Right ventricle myocardium superior (tissue), 1 donor: ENCODE measurements around the gene NOL8. TPM values are rescaled to one million over a fixed set of nuclear protein-coding genes. Genes with fewer than 3 reads are reported as not detected.

Experiments used
- ATAC-seq: fragments of 200-7000 bp; cut with Tn5 transposase; one replicate; pipeline ENCODE4 v1.9.1; 2020; ENCODE audit warnings: mild to moderate bottlenecking; ENCODE audit not compliant: poor library complexity
- DNase-seq: peaks from one replicate; pipeline ENCODE4 v3.0.0-alpha.2; 2020
- intact Hi-C: fragments of 100-400 bp; cut with DNase I; formaldehyde crosslinking; loops from one replicate; pipeline ENCODE4 v1.11.2; 2022
- microRNA-seq: library from miRNA; unstranded; fragments of <30 nt; microRNA quantifications from one replicate; pipeline ENCODE4 v1.2.0, GENCODE V29; 2020
- total RNA-seq: library from RNA; stranded (reverse); fragmentation: NEBNext Ultra II Directional; extraction: Animal tissue kit (Norgen Biotek cat#: 25700); gene quantifications from one replicate; pipeline ENCODE4 v1.2.1, GENCODE V29; 2021
- donor health status: DM: no; HTN: yes; CAD: no; lungs with severe emphysema.

Gene NOL8
- total RNA-seq, 1 donor from 2014 or later, result 12.4 TPM

GRCh38 chr9:92289708-92290390 is 35.3 kb downstream of the NOL8 start:
- intact Hi-C loops, result no loop called here

GRCh38 chr9:92279302-92279701 is 45.8 kb downstream of the NOL8 start:
- DNase-seq, result no peak
- intact Hi-C loops, result no loop called here
- ATAC-seq, result no peak

More at GRCh38 chr9:92289708-92290390, 35.3 kb downstream of the NOL8 start:
- ATAC-seq, result no peak
- DNase-seq, result no peak

- intact Hi-C loops, result no loop called here
- ATAC-seq, result no peak
- no peak for DNase-seq
Measured at GRCh38 chr9:92278110-92278509, 47.0 kb downstream of the NOL8 start.

GRCh38 chr9:92276331-92277032 is 48.7 kb downstream of the NOL8 start:
- intact Hi-C loops, result no loop called here
- DNase-seq (no peak), ATAC-seq (no peak)

GRCh38 chr9:92275541-92275940 is 49.6 kb downstream of the NOL8 start:
- intact Hi-C loops, result no loop called here
- ATAC-seq (no peak), DNase-seq (no peak)

- DNase-seq (no peak), ATAC-seq (no peak)
- intact Hi-C loops, result no loop called here
Measured at GRCh38 chr9:92270511-92270910, 54.6 kb downstream of the NOL8 start.

GRCh38 chr9:92266486-92266885 is 58.7 kb downstream of the NOL8 start:
- ATAC-seq (peak; percentile 31), DNase-seq (no peak)
- intact Hi-C loops, result no loop called here

- DNase-seq, result no peak
- ATAC-seq, result no peak
- intact Hi-C loops, result no loop called here
Measured at GRCh38 chr9:92265154-92265553, 60.0 kb downstream of the NOL8 start.

GRCh38 chr9:92263131-92263530 is 62.0 kb downstream of the NOL8 start:
- DNase-seq, result no peak
- ATAC-seq, result no peak
- intact Hi-C loops, result no loop called here

GRCh38 chr9:92257327-92257726 is 67.8 kb downstream of the NOL8 start:
- intact Hi-C loops, result no loop called here
- DNase-seq (no peak), ATAC-seq (no peak)

- ATAC-seq, result no peak
- intact Hi-C loops, result no loop called here
- no peak for DNase-seq
Measured at GRCh38 chr9:92254381-92255337, 70.5 kb downstream of the NOL8 start.

- ATAC-seq (no peak), DNase-seq (no peak)
- intact Hi-C loops, result no loop called here
Measured at GRCh38 chr9:92253656-92254055, 71.5 kb downstream of the NOL8 start.

GRCh38 chr9:92247981-92248380 is 77.2 kb downstream of the NOL8 start:
- intact Hi-C loops, result no loop called here
- ATAC-seq, result no peak
- no peak for DNase-seq

Small RNAs within 50 kb of the gene (microRNA-seq; reads per million reads assigned to microRNA genes)
- not detected for gene MIR3651

Other genes starting within 250 kb of the NOL8 start
- 19.9 TPM for gene SPTLC1, start 209.9 kb downstream of the NOL8 start, total RNA-seq
- gene IARS1, start 31.7 kb downstream of the NOL8 start, total RNA-seq, result 56.3 TPM
- gene CENPP, start 603 bp upstream of the NOL8 start, total RNA-seq, result 3.0 TPM
- gene OGN, start 79.2 kb upstream of the NOL8 start, total RNA-seq, result 10.0 TPM
- gene OMD, start 99.1 kb upstream of the NOL8 start, total RNA-seq, result 4.2 TPM
- gene ASPN, start 157.2 kb upstream of the NOL8 start, total RNA-seq, result 4.8 TPM
- gene ECM2, start 210.6 kb upstream of the NOL8 start, total RNA-seq, result 5.6 TPM